Effector memory CD4-positive, alpha-beta T cell (primary cell): ENCODE data around the gene OTOGL.
"Not testable (repeated sequence)": the region's sequence is repeated elsewhere in the genome, so short reads cannot be mapped to it uniquely, and the experiment has no call there.

Experiments
- DNase-seq, 3 donors: peaks; one replicate each; pipeline ENCODE4 v3.0.0-alpha.2; 2020
- H3K27ac ChIP-seq: 2 replicates; pipeline ENCODE4 v1.7.0; 2013; ENCODE audit warnings: mild to moderate bottlenecking, low read length, moderate library complexity; ENCODE audit not compliant: insufficient read depth, poor library complexity, severe bottlenecking
- H3K27me3 ChIP-seq: replicated peaks from 2 replicates; pipeline ENCODE4 v1.7.0; 2013; ENCODE audit warnings: mild to moderate bottlenecking, low read length; ENCODE audit not compliant: insufficient read depth, control insufficient read depth, poor library complexity, severe bottlenecking
- H3K36me3 ChIP-seq: 2 replicates; pipeline ENCODE4 v1.7.0; 2013; ENCODE audit warnings: mild to moderate bottlenecking, low read length, moderate library complexity; ENCODE audit not compliant: control insufficient read depth, insufficient read depth
- H3K4me1 ChIP-seq: 2 replicates; pipeline ENCODE4 v1.7.0; 2013; ENCODE audit warnings: low read length, mild to moderate bottlenecking; ENCODE audit not compliant: control insufficient read depth, insufficient read depth, poor library complexity, severe bottlenecking
- H3K4me3 ChIP-seq: 2 replicates; pipeline ENCODE4 v1.7.0; 2013; ENCODE audit warnings: low read length, low read depth, mild to moderate bottlenecking; ENCODE audit not compliant: insufficient read depth, poor library complexity, severe bottlenecking
- H3K9me3 ChIP-seq: 2 replicates; pipeline ENCODE4 v1.7.0; 2013; ENCODE audit warnings: mild to moderate bottlenecking, low read length, moderate library complexity; ENCODE audit not compliant: control insufficient read depth

OTOGL gene

GRCh38 chr12:80120994-80121393 lies 21.7 kb downstream of the OTOGL start:
- no peak for DNase-seq
- H3K9me3 ChIP-seq, result no peaks in the 10 kb centered on the region
- H3K36me3 ChIP-seq, result no peaks in the 10 kb centered on the region
- no peak overlapping the region for H3K4me3 ChIP-seq
- no peak overlapping the region for H3K27ac ChIP-seq
- no peaks in the 10 kb centered on the region for H3K27me3 ChIP-seq
- no peaks in the 10 kb centered on the region for H3K4me1 ChIP-seq

- no peak for DNase-seq
- Histone ChIP-seq H3K27me3 (no peaks in the 10 kb centered on the region), H3K4me3 (no peak overlapping the region), H3K4me1 (no peaks in the 10 kb centered on the region), H3K36me3 (no peaks in the 10 kb centered on the region), H3K9me3 (no peaks in the 10 kb centered on the region), H3K27ac (no peak overlapping the region)
These were observed 22.3 kb downstream of the OTOGL start for GRCh38 chr12:80121661-80122060.

- Histone ChIP-seq H3K4me3 (no peak overlapping the region), H3K36me3 (no peaks in the 10 kb centered on the region), H3K9me3 (no peaks in the 10 kb centered on the region), H3K4me1 (no peaks in the 10 kb centered on the region), H3K27me3 (peaks cover 3% of the 10 kb centered on the region), H3K27ac (no peak overlapping the region)
- DNase-seq, result no peak
These were observed 30.7 kb downstream of the OTOGL start for GRCh38 chr12:80129895-80130530.

- Histone ChIP-seq H3K27ac (no peak overlapping the region), H3K36me3 (no peaks in the 10 kb centered on the region), H3K9me3 (no peaks in the 10 kb centered on the region), H3K4me1 (no peaks in the 10 kb centered on the region), H3K4me3 (no peak overlapping the region), H3K27me3 (peaks cover 3% of the 10 kb centered on the region)
- no peak for DNase-seq
These were observed 36.3 kb downstream of the OTOGL start for GRCh38 chr12:80135624-80136023.

GRCh38 chr12:80140005-80140404 lies 40.7 kb downstream of the OTOGL start:
- Histone ChIP-seq H3K4me1 (no peaks in the 10 kb centered on the region), H3K27ac (no peak overlapping the region), H3K36me3 (no peaks in the 10 kb centered on the region), H3K27me3 (no peaks in the 10 kb centered on the region), H3K4me3 (no peak overlapping the region), H3K9me3 (no peaks in the 10 kb centered on the region)
- no peak for DNase-seq

GRCh38 chr12:80142640-80143039 lies 43.3 kb downstream of the OTOGL start:
- Histone ChIP-seq H3K4me1 (no peaks in the 10 kb centered on the region), H3K36me3 (no peaks in the 10 kb centered on the region), H3K9me3 (no peaks in the 10 kb centered on the region), H3K27me3 (no peaks in the 10 kb centered on the region), H3K27ac (no peak overlapping the region), H3K4me3 (no peak overlapping the region)
- no peak for DNase-seq

GRCh38 chr12:80143537-80143936 lies 44.2 kb downstream of the OTOGL start:
- no peak for DNase-seq
- Histone ChIP-seq H3K9me3 (no peaks in the 10 kb centered on the region), H3K4me3 (no peak overlapping the region), H3K27me3 (no peaks in the 10 kb centered on the region), H3K36me3 (no peaks in the 10 kb centered on the region), H3K27ac (no peak overlapping the region), H3K4me1 (no peaks in the 10 kb centered on the region)

- DNase-seq, H3K27me3 ChIP-seq, H3K36me3 ChIP-seq, H3K4me1 ChIP-seq, H3K4me3 ChIP-seq, H3K27ac ChIP-seq, H3K9me3 ChIP-seq: not testable (repeated sequence)
These were observed 50.4 kb downstream of the OTOGL start for GRCh38 chr12:80149547-80150313.

- DNase-seq, result no peak
- Histone ChIP-seq H3K27ac (no peak overlapping the region), H3K4me1 (no peaks in the 10 kb centered on the region), H3K4me3 (no peak overlapping the region), H3K27me3 (no peaks in the 10 kb centered on the region), H3K9me3 (no peaks in the 10 kb centered on the region), H3K36me3 (no peaks in the 10 kb centered on the region)
These were observed 51.8 kb downstream of the OTOGL start for GRCh38 chr12:80151131-80151530.

- Histone ChIP-seq H3K4me3 (no peak overlapping the region), H3K4me1 (no peaks in the 10 kb centered on the region), H3K27me3 (no peaks in the 10 kb centered on the region), H3K9me3 (no peaks in the 10 kb centered on the region), H3K27ac (no peak overlapping the region), H3K36me3 (no peaks in the 10 kb centered on the region)
- DNase-seq, result no peak
These were observed 54.9 kb downstream of the OTOGL start for GRCh38 chr12:80154261-80154660.
